NCI-H2196 (cell line): ENCODE measurements around the gene SLIT3.

Experiments used
- DNase-seq: peaks from one replicate; lab custom pipeline; 2025; ENCODE audit not compliant: unreplicated experiment; lab: John Stamatoyannopoulos, UW

The SLIT3 gene

DNA sequence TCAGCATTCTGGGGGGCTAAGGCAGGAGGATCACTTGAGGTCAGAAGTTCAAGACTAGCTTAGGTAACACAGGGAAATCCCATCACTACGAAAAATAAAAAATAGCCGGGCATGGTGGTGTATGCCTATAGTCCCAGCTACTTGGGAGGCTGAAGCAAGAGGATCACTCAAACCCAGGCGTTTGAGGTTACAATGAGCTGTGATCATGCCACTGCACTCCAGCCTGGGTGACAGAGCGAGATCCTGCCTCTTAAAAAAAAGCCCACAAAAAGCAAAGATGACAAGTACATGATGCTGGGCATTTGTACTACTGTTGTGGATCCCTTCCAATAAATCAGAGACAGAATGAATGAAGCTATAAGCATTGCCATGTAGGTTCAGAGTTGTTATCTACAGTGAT, 401.7 kb downstream of the SLIT3 start:
- no peak for DNase-seq

DNA sequence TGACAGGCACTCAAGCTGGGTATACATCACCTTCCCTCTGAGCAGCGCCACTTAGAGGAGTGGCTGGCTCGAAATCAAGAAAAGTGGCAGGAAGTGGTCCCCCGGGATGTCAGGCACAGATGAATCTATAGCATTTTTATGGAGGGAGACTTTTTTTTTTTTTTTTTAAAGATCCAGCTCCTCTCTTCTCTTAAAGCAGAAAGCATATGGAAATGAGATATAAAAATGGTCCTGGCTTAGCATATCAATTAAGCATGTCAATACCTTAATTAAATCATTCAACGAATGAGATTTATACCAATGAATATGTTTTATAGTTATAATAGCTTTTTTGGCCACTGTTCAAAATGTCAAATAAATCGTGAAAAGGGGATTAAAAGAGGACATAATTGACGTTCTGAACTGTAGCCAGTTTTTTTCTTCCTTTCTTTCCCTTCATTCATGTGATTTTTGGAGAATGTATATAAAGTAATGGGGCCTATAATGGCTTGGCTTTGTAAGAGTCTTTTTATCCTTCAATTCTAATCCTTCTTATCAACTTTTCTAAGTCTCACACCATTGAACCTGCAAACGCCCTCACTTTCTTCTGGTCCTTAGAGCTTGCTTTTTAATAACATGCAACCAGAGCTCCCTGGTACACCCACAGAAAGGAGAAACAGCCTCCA, 402.6 kb downstream of the SLIT3 start:
- no peak for DNase-seq

DNA sequence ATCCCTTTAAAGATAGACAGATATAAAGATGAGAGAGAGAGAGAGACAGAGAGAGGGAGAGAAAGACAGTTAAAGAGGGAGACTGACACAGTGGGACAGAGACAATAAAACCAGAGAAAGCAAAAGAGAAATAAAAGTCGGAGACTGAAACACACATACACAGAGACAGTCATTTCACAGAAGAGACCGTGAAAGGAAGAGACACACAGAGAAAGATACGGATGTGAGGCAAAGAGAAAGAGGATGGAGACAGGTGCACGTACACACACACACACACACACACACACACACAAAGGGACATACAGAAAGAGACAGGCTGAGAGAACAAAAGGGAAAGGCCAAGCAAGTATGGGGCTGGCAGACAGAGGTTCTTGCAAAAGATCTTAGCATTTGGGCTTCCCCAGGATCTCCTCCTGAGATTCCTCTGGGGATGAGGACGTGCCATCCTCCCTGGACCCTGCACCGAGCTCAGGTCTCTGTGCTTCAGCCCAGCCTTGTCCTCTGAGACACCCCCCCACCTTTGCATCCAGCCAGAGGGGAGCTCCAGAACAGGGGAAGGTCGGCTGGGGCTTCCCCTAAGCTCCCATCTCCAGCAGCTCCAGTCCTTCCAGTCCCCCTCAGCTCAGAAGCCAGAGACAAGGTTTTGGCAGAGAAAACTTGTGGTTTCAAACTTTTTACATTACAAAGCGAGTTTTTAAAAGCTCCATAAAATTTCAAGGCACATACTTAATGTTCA, 403.4 kb downstream of the SLIT3 start:
- no peak for DNase-seq

DNA sequence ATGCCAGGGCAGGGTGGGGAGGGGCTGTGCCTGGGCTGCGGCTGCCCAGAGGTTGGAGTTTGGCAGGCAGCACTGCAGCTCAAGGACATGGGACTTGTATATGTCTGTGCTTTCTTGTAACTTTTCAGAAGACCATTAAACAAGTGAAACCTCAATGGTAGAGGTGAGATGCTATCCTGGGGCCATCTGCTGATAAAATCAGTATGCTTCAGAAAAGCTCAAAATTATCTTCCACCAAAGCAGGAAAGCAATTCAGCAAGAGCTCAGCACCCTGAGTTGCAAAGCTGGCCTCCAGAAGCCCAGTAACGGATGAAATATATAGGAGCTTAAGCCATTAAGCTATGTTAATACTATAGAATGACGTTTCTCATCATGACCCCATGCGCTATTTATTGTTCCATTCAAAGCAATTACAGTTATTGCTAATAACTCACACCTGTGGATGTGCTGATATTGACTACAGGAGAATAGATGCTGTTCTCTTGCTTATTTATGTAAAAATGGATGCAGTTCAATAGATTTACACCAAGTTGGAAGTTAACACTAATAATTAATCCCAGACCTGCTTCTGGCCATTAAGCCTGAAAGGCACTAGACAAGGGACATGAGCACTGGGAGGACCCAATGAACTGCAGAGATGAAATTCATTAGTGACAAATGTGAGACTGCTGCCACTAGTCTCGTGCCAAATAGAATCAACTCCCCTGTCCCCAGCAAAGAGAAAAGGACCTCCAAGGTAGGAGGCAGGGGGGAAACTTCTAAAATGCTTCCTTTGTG, 405.5 kb downstream of the SLIT3 start:
- DNase-seq: no peak

DNA sequence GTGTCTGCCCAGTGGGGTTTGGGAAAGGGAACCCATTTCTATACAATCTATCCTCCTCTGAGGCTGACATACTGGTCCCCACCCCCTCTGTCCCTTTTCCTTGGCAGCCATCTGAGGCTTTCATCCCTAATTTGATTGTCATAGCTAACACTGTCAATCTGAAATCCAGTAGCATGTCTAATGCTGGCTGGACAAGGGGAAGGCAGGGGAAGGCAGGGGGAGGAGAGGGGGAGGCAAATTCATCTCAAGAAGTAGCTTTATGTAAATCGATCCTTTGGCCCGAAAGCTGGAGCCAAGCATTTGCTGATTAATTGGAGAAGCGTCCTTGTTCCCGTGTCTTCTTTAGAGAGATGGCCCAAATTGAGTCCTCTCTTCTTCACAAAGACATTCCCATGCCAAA, 407.7 kb downstream of the SLIT3 start:
- no peak for DNase-seq

DNA sequence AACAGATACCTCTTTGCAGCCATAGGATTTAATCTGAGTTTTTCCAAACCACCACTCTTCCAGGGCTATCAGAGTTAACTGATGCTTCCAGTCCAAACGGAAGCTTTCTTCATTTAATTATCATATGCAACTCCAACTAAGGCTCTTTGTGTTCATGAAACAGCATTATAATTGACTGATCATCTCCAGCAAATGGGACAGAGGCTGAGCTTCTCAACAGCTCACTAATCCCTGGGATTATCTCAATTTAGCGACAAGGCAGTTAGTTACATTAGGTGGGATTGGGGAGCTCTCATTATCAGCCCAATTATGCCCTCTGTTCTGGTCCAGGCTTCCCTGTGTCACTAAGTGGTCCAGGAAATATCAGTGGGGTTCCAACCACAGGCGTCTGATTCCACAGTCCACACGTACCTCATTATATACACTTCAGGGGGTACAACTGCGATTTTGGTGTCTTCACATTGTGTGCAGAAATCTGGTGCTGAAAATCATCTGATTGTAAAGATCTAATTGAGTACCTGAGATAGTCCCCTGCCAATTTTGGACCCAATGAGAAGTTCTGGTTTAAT, 408.2 kb downstream of the SLIT3 start:
- no peak for DNase-seq

DNA sequence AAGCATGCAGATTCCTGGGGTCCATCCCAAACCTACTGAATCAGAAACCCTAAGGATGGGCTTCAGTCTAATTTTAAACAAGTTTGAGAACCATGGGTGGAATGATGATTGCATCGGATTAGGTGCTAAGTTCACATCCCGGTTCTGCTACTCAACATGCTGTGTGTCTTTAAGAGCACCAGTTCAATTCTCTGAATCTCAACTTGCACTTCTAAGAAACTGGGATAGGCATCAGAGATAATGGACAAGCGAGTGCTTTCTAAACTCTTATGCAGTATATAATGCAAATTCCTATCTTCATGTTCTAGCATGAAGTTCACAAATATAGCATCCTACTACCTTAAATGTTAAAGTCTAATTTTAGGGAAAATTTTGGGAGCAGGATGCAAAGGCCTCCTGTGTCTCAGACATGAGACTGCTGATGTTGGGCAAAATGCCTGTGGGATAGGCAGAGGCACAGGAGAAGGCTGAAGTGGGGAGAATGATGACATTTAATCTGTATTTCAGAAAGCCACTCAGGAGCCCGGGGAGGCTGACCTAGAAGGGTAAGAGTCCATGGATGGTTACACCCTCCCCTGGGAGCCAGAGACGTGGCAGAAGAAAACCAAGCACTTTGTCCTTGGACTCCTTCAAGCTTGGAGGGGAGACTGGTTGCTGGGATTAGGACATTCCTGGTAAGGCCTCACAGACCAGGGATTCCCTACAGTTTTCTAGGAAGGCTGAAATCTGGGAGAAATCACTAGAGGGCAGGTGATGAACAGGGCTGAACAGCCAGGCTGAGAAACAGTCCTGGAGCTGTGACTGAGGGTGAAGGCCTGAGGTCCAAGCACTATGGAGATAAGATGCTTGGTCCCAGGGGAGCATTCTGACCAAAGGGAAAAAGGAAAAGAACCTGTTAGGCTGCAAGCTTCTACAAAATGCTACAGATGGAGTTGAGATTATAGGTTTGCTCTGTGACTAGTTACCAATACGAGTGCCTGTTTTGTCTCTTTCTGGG, 409.8 kb downstream of the SLIT3 start:
- DNase-seq: no peak

DNA sequence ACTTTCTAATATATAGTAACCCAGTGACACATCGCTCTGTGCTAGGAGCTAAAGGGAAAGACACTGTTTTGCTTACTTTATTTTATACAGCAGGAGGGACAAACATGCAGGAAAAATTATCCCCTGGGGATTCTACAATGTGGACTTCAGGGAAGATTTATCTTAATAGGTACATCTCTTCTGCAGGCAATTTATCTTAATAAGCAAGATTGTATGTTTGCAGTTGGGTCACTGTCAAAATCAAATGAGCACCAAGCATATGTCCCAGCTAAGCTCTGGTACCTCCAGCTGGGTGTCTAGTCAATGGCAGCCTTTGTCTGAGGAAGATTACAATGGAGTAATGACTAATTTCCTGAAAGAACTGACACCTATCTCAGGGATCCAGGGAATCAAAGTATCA, 411.9 kb downstream of the SLIT3 start:
- no peak for DNase-seq

DNA sequence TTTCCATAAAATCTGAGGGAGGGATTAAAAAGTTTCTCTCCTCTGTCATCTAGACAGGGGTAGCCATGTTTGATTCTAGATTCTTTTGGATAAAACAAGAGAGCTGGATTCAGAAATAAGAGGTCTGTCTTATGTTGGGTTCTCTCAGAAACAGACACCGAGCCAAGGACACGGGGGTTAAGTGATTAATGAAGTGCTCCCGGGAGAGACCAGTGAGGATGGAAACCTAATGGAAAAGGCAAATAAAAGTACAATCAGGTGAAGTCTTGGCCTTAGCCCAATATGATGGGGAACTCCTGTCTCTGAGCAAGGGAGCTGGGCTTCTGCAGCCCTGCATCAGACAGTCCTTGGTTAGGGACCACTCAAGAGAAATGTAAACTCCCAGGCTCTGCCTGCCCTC, 413.0 kb downstream of the SLIT3 start:
- DNase-seq: no peak

DNA sequence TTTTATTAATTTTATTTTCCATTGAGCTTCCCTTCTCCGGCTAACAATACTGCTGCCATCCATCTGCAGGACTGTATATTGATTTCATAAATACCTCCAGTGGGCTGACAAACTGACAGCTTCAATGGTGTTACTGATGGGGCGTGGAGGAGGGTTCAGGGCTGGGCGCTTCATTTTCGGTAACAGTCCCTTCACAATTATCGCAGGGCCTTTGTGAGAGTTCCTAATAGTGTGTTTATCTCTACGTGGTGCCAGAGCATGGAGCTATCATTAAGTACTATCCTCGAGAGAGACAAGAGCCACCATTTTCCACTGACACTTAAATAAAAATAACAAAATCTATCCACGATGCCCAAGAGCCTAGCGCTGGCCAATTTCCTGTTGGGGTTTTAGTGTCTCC, 414.8 kb downstream of the SLIT3 start:
- DNase-seq: no peak

DNA sequence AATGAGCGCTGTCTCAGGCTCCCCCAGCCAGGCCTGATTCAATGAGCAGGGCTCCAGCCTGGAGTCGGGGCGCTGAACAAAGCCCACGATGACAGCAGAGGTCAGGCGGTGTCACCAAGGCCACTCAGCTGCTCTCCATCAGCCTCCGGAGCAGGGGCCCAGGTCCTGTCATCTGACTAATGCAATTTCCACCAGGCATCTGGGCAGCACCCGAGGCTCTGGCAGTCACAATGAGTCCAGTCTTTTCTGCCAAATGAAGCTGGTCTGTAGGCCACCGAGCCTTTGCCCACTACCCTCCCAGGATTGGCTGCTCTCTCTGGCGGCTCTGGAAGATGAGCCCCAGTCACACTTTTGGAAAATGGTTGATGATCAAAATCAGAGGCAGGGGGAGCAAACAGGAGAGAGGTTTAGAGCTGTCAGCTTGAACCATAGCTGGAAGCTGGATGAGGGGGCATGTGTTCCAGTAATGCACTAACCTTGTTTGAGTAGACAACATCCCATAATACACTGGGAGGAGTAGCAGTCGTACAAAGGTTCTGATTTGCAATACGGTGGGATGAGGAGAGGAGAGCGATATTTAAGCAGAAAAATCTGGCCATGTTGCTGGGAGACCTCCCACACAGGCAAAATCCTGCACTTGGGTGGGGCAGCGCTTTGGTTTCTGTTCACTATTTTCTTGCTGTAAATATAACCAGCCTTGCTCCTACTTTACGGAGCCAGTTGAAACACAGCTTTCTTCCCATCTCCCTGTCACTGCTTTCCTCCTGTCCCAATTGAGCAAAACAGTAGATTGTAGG, 415.4 kb downstream of the SLIT3 start:
- DNase-seq: no peak

DNA sequence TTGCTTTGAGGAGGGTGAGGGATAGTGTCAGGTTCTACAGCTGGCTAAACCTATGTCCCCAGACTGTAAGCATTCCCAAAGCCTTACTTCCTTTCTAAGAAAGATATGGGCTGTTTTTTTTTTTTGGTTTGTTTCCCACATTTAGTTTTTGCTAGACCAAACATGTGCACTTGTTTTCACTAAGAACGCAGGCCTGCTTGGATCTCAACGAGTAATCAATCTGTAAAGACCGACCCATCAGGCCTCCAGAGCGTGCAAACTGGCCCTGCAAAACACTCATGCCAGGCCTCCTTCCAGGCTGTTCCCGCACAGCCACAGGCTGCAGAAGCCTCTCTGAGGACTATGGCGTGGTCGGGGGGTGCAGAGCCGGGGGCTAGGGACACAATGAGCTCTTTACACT, 416.9 kb downstream of the SLIT3 start:
- no peak for DNase-seq

DNA sequence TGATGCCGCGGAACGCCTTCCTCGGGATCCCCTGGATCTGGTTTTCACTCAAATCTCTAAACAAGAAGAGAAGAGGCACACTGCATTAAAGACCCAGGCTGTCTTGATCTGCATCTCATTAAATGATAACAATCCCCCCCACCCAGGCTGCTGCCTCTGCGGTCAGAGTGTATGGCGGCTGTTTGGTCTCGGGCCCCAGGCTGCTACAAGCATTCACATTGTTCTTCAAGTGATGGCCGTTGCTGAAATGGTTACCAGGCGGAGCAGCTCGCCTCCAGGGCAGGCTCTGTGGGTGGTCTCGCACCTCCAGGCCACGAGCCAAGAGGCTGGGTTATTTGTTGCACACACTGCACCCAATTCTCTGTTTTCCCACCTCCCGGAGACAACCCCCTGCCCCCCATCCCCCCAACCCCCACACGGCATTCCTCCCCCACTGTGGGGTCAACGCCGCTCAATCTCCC, 417.6 kb downstream of the SLIT3 start:
- no peak for DNase-seq

DNA sequence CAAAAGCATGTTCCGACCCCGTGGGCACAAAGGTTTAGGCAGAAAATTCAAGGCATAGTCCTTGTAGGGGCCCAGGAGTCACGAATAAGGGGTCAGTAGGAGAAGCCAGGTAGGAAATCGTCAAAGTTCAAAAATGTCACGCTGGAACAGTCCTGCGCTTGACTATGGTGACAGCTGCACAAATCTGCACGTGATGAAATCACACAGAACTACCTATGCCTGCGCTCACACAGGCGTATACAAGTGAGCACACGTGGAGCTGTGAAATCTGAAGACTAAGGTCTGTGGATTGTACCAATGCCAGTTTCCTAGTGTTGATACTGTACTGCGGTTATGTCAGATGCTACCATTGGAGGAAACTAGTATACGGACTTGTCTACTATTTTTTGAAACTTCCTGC, 418.7 kb downstream of the SLIT3 start:
- no peak for DNase-seq

DNA sequence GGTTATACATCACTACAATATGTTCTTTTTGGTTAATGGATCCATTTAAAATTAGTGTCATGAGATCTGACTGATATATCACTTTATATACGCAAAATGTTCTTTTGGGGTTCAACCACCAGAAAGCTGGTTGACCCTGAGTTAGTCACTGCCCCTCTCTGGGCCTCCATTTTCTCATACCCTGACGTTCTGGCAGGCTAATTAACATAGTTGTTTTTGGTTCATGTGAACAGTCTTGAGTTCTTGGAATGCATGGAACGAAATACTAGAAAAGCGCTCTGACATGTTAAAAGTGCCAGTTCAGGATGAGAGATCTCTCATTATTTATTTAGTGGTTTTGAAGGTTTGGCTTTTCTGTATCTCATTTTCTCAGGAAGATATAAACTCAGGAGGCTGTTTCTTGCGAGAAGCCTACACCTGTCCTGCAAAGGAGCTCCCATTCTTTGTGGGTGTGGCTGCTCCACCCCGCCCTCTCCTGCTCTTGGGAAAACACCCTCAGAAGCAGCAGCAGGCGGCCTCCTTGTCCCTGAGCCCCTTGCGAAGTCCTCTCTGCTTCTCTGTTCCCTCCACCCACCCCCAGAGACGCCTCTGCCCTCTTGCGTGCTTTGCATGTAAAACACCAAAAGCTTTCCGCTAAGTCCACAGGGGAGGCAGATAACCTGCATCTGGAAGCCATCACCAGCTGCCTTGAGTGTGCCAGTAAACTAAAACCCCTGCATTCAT, 419.4 kb downstream of the SLIT3 start:
- no peak for DNase-seq

DNA sequence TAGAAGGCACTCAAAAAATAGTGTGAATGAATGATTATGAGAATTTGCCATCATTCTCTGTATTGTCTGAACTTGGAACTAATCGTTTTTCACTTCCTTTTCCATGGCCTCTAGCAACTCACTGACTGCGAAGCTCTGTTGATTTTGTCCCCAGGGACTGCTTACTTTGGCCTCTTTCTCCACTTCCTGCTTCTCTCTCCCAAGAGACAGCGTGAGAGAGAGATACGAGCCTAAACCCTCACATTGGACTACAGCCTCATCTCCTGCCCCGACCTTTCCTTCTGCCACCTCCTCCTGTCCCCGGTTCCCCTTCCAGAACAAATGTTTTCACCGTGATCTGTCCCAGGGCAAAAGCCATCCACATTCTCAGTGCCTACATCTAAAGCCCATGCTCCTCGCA, 421.0 kb downstream of the SLIT3 start:
- no peak for DNase-seq

DNA sequence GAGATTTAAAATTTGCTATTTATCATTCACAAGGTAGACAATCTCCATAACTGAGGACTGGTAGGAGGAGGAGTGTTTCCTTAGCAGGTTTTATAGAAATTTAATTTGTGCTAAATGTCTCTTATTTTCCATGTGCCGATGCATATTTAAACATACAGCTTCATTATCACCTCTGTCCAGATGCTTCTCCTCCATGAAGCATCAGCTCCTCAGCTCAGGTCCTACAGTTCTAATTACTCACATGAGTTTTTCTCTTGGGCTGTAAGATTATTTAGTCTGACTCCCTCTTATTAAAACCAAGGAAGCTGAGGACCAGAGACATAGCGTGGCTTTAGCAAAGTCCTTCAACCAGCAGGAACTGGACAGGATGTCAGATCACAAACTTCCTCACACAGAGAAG, 421.6 kb downstream of the SLIT3 start:
- no peak for DNase-seq

DNA sequence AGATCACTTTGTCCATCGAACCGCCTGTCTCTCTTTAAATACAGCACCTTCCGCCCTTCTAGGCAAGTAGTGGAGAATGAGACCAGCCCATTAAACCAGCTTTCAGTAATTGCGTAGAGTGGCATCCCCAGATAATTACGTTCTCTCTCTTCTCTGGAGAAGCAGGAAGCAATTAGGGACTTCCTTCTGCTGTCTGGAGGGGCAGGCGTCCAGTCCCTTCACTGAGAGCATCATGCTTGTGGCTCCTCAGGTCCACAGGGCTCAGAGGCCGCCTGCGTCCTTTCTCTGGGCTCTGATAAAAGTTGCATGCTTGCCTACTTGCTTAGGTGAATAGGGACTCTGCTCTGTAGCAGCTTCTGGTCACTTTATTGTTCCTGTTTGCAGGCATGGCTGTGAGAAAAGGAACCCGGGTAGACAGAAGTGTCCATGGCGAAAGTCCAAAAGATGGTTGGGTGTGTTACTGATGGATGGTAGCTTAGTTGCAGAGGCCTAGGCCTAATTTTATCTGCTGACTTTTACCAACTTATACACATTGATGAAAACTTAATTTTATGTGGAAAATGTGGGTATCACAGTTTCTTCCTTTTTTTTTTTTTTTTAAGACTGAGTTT, 422.7 kb downstream of the SLIT3 start:
- no peak for DNase-seq
